Measurements from ENCODE around the gene UGT1A8. TPM values are rescaled to one million over a fixed set of nuclear protein-coding genes. Genes with fewer than 3 reads are reported as not detected.
"Not testable (repeated sequence)": the region's sequence is repeated elsewhere in the genome, so short reads cannot be mapped to it uniquely, and the experiment has no call there.

The UGT1A8 gene
- total RNA-seq, 1 donor from 2014 or later, result not detected

- H3K27me3 ChIP-seq, result no peaks in the 10 kb centered on the region
- no peak for DNase-seq (ENCODE audit: extremely low spot score in 2 of 2)
- no peak overlapping the region for H3K4me3 ChIP-seq
- intact Hi-C loops (cut with DNase I), result no loop called here
- H3K27ac ChIP-seq, result no peak overlapping the region
- TF ChIP-seq CTCF (IDR thresholded peaks at IDR 0.05) (no peak), POLR2A (IDR thresholded peaks at IDR 0.05) (no peak), POLR2AphosphoS5 (IDR thresholded peaks at IDR 0.05; ENCODE audit: insufficient read depth in 1 of 2, low read depth in 1 of 2) (no peak)
- H3K36me3 ChIP-seq, result no peaks in the 10 kb centered on the region
- no peaks in the 10 kb centered on the region for H3K9me3 ChIP-seq
- H3K4me1 ChIP-seq, result no peaks in the 10 kb centered on the region
Observed at GRCh38 chr2:233747283-233747544, 129.8 kb downstream of the UGT1A8 start.

GRCh38 chr2:233750689-233751088, 133.3 kb downstream of the UGT1A8 start:
- H3K9me3 ChIP-seq; intact Hi-C loops (cut with DNase I); H3K27me3 ChIP-seq; H3K4me1 ChIP-seq; H3K4me3 ChIP-seq; DNase-seq (ENCODE audit: extremely low spot score in 2 of 2); H3K36me3 ChIP-seq; H3K27ac ChIP-seq: not testable (repeated sequence)

- H3K9me3 ChIP-seq; H3K4me1 ChIP-seq; intact Hi-C loops (cut with DNase I): not testable (repeated sequence)
Observed at GRCh38 chr2:233751212-233752009, 134.0 kb downstream of the UGT1A8 start.

DNA sequence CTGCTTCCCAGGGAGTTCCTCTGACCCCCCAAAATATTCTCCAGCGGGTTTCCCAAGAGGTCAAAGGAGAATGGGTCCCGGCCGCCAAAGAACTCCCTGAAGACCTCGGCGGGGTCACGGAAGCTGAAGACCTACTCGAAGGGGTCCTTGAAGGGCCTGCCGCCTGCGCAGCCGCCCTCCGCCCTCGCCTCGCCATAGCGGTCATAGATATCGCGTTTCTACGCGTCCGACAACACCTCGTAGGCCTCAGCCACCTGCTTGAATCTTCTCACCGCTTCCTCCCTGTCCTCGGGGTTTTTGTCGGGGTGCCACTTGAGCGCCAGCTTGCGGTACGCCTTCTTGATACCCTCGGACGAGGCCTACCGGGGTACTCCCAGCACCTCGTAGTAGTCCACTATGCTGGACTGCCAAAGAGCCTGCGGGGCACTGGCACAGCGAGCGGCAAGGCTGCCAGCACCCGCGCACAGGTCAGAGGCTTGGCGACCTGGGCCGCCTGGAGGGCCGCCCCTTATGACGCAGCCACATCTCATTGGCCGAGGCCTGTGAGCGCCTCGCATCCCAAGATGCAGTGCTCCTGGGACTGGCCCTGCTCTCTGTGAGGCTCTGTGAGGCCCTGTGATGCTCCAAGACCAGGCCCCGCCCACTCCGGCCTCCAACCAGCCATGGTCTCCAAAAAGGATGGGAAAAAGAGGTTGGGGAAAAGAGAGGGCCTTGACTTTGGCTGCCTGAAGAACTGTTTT, 137.6 kb downstream of the UGT1A8 start:
- H3K27ac ChIP-seq, result no peak overlapping the region
- DNase-seq (ENCODE audit: extremely low spot score in 2 of 2), result no peak
- H3K4me1 ChIP-seq, result no peaks in the 10 kb centered on the region
- intact Hi-C loops (cut with DNase I), result no loop called here
- H3K4me3 ChIP-seq, result no peak overlapping the region
- no peaks in the 10 kb centered on the region for H3K9me3 ChIP-seq
- no peaks in the 10 kb centered on the region for H3K27me3 ChIP-seq
- no peak for TF ChIP-seq CTCF (IDR thresholded peaks at IDR 0.05)
- TF ChIP-seq POLR2A (IDR thresholded peaks at IDR 0.05), result no peak
- TF ChIP-seq POLR2AphosphoS5 (IDR thresholded peaks at IDR 0.05; ENCODE audit: insufficient read depth in 1 of 2, low read depth in 1 of 2), result no peak
- no peaks in the 10 kb centered on the region for H3K36me3 ChIP-seq

More at GRCh38 chr2:233751212-233752009, 134.0 kb downstream of the UGT1A8 start:
- not testable (repeated sequence) for H3K27ac ChIP-seq; H3K36me3 ChIP-seq; DNase-seq (ENCODE audit: extremely low spot score in 2 of 2); H3K27me3 ChIP-seq; H3K4me3 ChIP-seq

DNA sequence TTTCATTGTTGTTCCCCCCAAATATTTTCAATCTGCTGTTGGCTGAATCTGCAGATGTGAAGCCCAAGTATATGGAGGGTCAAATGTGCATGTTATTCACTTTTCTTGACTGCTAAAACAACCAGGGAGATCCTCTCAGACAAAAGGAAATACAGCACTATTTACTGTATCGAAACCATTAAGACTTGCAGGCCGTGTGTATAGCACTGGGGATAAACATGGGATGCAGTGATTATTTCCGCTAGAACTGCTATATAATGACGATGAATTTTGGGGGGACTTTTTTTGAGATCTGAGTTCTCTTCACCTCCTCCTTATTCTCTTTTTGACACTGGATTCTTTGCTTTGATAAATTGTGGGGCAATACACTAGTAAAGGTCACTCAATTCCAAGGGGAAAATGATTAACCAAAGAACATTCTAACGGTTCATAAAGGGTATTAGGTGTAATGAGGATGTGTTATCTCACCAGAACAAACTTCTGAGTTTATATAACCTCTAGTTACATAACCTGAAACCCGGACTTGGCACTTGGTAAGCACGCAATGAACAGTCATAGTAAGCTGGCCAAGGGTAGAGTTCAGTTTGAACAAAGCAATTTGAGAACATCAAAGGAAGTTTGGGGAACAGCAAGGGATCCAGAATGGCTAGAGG, 139.1 kb downstream of the UGT1A8 start:
- no peak for DNase-seq (ENCODE audit: extremely low spot score in 2 of 2)
- Histone ChIP-seq H3K27me3 (no peaks in the 10 kb centered on the region), H3K4me1 (no peaks in the 10 kb centered on the region), H3K4me3 (no peak overlapping the region), H3K27ac (no peak overlapping the region), H3K36me3 (no peaks in the 10 kb centered on the region), H3K9me3 (no peaks in the 10 kb centered on the region)
- intact Hi-C loops (cut with DNase I), result no loop called here
- TF ChIP-seq CTCF (IDR thresholded peaks at IDR 0.05) (no peak), POLR2A (IDR thresholded peaks at IDR 0.05) (no peak), POLR2AphosphoS5 (IDR thresholded peaks at IDR 0.05; ENCODE audit: insufficient read depth in 1 of 2, low read depth in 1 of 2) (no peak)

DNA sequence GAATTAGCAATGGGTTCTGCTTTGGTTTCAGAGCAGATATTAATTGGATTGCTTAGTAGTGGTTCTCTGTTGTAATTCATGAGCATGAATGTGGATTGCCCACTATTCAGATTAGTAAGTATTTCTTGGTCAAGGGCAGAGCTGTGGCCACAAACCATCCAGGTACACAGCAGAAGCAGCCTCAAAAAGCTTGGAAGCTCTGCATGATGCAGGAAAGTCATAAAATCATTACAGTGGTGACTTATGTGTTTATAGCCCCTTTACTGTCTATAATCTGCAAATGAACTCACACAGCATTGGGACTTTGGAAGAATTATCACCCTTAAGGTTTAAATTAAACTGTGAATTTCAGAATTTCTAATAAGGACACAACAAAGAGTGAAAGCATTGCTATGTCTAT, 140.7 kb downstream of the UGT1A8 start:
- Histone ChIP-seq H3K36me3 (no peaks in the 10 kb centered on the region), H3K27ac (no peak overlapping the region), H3K4me3 (no peak overlapping the region), H3K9me3 (no peaks in the 10 kb centered on the region), H3K27me3 (no peaks in the 10 kb centered on the region), H3K4me1 (no peaks in the 10 kb centered on the region)
- no peak for DNase-seq (ENCODE audit: extremely low spot score in 2 of 2)
- intact Hi-C loops (cut with DNase I), result no loop called here
- no peak for TF ChIP-seq POLR2A (IDR thresholded peaks at IDR 0.05)
- no peak for TF ChIP-seq POLR2AphosphoS5 (IDR thresholded peaks at IDR 0.05; ENCODE audit: insufficient read depth in 1 of 2, low read depth in 1 of 2)
- TF ChIP-seq CTCF (IDR thresholded peaks at IDR 0.05), result no peak

Measured in vagina (tissue), 2 donors.